AG09309 (cell line): ENCODE data around the gene CAPG.

ENCODE experiments used
- DNase-seq: peaks from one replicate; pipeline ENCODE4 v3.0.0-alpha.2; 2010; ENCODE audit warnings: low read depth
- H3K4me3 ChIP-seq: 2 replicates; pipeline ENCODE4 v1.5.1; 2011; ENCODE audit warnings: mild to moderate bottlenecking, low read depth, low read length, moderate library complexity; ENCODE audit not compliant: control insufficient read depth
- CTCF ChIP-seq: IDR thresholded peaks from 2 replicates; pipeline ENCODE4 v1.5.1; 2011; ENCODE audit warnings: mild to moderate bottlenecking, low read depth, low read length, inconsistent platforms; ENCODE audit not compliant: insufficient read depth, control insufficient read depth; ENCODE audit errors: missing control alignments

CAPG gene

DNA sequence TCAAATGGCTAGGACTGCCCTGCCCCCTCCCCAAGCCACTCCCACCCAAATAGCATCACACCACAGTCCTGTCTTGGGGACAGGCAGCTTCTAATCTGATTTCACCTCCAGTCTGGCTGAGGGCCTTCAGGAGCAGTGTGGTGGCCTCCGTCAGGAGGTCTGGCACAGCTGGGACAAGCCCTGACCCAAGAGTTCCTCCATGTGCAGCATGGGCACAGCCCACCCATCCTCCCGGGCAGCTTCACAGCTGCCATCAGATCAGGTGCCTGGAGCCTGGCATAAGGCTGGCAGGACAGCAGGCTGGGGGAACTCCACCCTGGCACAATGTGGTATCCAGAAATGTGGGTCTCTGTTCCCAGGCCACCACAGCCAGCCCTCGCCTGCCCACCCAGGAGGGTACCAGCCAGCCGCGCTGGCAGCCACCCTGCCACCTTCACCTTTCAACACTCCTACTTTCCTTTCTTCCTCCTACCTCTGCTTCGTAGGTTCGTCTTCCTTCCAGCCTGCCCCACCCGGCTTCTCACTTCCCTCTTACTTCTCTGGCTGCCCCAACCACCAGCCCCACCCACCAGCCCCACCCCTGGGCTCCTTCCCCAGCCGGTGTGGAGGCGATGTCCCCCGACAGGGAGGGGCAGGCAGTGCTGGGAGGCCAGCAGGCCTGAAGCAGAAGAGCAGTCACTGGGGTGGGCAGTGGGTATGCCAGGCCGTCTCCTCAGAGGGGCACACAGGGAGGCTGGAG, at the start of gene CAPG:
Gene CAPG (minus strand): TSS at position 522 of the 739 bp plus-strand sequence. CDS start 8,221 bp downstream, outside the sequence.
- no peak for TF ChIP-seq CTCF
- H3K4me3 ChIP-seq = no peak within 1 kb of the TSS
- no peak for DNase-seq

DNA sequence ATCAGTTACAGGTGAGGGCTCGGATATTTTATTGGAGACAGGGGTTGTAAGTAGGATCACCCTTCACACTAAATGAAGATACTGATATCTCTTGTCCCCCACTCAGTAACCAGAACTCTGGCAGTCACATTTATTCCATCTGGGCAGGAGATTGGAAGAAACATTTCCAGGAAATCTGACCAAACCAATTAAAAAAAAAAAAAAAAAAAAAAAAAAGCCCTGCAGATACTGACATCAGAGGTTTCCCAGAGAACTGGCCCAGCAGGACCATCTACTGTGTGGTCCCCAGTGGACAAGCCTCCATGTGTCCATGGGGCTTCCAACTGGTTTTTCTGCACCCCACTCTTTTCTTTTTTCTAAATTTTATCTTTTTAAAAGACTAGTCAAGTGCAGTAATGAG, 49.6 kb upstream of the CAPG start:
- DNase-seq = no peak
- no peak for TF ChIP-seq CTCF
- H3K4me3 ChIP-seq = no peak overlapping the region

- H3K4me3 ChIP-seq = no peak overlapping the region
- TF ChIP-seq CTCF = no peak
- DNase-seq = no peak
Measured at GRCh38 chr2:85458601-85459563, 48.7 kb upstream of the CAPG start.

- no peak for TF ChIP-seq CTCF
- no peak for DNase-seq
- no peak overlapping the region for H3K4me3 ChIP-seq
Measured at GRCh38 chr2:85457877-85458316, 47.7 kb upstream of the CAPG start.

GRCh38 chr2:85457043-85457442, 46.9 kb upstream of the CAPG start:
- no peak for DNase-seq
- H3K4me3 ChIP-seq = no peak overlapping the region
- no peak for TF ChIP-seq CTCF

GRCh38 chr2:85455552-85456090, 45.5 kb upstream of the CAPG start:
- no peak for TF ChIP-seq CTCF
- H3K4me3 ChIP-seq = no peak overlapping the region
- no peak for DNase-seq
